ENCODE results near the gene DNAH6.
"Not testable (repeated sequence)": the region's sequence is repeated elsewhere in the genome, so short reads cannot be mapped to it uniquely, and the experiment has no call there.

The DNAH6 gene

GRCh38 chr2:84516234-84516986 is at the start of gene DNAH6:
Gene DNAH6, plus strand, starts transcription at chr2:84516498. Its CDS starts 1,329 bp downstream, at chr2:84517827.
- Histone ChIP-seq H3K36me3 (ENCODE audit: insufficient read depth, low read length) (no peaks in the 10 kb centered on the region), H3K79me2 (ENCODE audit: insufficient read depth, low read length) (no peaks in the 10 kb centered on the region), H3K27ac (ENCODE audit: low read depth, low read length, poor library complexity, severe bottlenecking) (no peak within 1 kb of the TSS), H3F3A (ENCODE audit: insufficient read depth, low read length) (no peaks in the 10 kb centered on the region), H4K20me1 (ENCODE audit: insufficient read depth, low read length) (no peaks in the 10 kb centered on the region), H2AFZ (ENCODE audit: low read length) (no peak within 1 kb of the TSS), H3K9me2 (ENCODE audit: low read depth, low read length) (no peaks in the 10 kb centered on the region), H3K27me3 (ENCODE audit: insufficient read depth, low read length) (no peaks in the 10 kb centered on the region), H3K4me1 (ENCODE audit: insufficient read depth, low read length, severe bottlenecking) (no peaks in the 10 kb centered on the region), H3K4me3 (ENCODE audit: low read depth, low read length, poor library complexity, severe bottlenecking) (no peak within 1 kb of the TSS), H3K9ac (ENCODE audit: low read length) (no peak within 1 kb of the TSS), H3K9me3 (ENCODE audit: low read length) (no peaks in the 10 kb centered on the region), H3K4me2 (ENCODE audit: low read length) (no peak within 1 kb of the TSS)
- TF ChIP-seq, protein P1, sequence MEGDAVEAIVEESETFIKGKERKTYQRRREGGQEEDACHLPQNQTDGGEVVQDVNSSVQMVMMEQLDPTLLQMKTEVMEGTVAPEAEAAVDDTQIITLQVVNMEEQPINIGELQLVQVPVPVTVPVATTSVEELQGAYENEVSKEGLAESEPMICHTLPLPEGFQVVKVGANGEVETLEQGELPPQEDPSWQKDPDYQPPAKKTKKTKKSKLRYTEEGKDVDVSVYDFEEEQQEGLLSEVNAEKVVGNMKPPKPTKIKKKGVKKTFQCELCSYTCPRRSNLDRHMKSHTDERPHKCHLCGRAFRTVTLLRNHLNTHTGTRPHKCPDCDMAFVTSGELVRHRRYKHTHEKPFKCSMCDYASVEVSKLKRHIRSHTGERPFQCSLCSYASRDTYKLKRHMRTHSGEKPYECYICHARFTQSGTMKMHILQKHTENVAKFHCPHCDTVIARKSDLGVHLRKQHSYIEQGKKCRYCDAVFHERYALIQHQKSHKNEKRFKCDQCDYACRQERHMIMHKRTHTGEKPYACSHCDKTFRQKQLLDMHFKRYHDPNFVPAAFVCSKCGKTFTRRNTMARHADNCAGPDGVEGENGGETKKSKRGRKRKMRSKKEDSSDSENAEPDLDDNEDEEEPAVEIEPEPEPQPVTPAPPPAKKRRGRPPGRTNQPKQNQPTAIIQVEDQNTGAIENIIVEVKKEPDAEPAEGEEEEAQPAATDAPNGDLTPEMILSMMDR (IDR thresholded peaks at IDR 0.05; ENCODE audit: low read length) = no peak
- no peak for TF ChIP-seq EZH2 (IDR thresholded peaks at IDR 0.05; ENCODE audit: borderline replicate concordance, low read length)

- Histone ChIP-seq H3K4me3 (ENCODE audit: low read depth, low read length, poor library complexity, severe bottlenecking) (no peak overlapping the region), H3K4me2 (ENCODE audit: low read length) (no peak overlapping the region), H3K9me3 (ENCODE audit: low read length) (peaks cover 9% of the 10 kb centered on the region), H3K27ac (ENCODE audit: low read depth, low read length, poor library complexity, severe bottlenecking) (no peak overlapping the region), H3K27me3 (ENCODE audit: insufficient read depth, low read length) (no peaks in the 10 kb centered on the region), H3K9me2 (ENCODE audit: low read depth, low read length) (no peaks in the 10 kb centered on the region), H4K20me1 (ENCODE audit: insufficient read depth, low read length) (no peaks in the 10 kb centered on the region), H3K36me3 (ENCODE audit: insufficient read depth, low read length) (no peaks in the 10 kb centered on the region; the same call in 1 of the 2 replicates), H3K79me2 (ENCODE audit: insufficient read depth, low read length) (no peaks in the 10 kb centered on the region), H3K9ac (ENCODE audit: low read length) (no peak overlapping the region), H3F3A (ENCODE audit: insufficient read depth, low read length) (no peaks in the 10 kb centered on the region), H3K4me1 (ENCODE audit: insufficient read depth, low read length, severe bottlenecking) (no peaks in the 10 kb centered on the region), H2AFZ (ENCODE audit: low read length) (no peak overlapping the region)
- TF ChIP-seq EZH2 (IDR thresholded peaks at IDR 0.05; ENCODE audit: borderline replicate concordance, low read length) = no peak
- TF ChIP-seq, protein P1 (IDR thresholded peaks at IDR 0.05; ENCODE audit: low read length) = no peak
Observed at GRCh38 chr2:84467389-84467788, 48.9 kb upstream of the DNAH6 start.

DNA sequence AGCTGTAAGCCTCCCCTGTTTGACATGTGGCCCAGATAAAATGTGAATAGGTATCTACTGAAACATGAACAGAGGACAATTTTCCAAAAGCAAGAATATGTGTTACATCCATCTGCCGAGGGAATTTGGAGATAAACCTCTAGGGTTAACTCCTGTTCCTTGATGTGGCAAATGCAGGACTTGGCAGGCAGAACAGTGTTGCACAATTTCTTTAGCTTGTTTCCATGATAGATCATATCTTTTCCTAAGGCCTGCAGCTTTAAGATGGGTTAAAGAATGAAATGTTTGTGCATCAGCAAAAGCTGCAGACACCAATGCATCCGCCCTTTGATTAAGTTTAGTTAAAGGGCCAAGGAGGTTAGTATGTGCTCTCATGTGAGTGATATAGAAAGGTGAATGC is 43.9 kb upstream of the DNAH6 start:
- H3K36me3 ChIP-seq (ENCODE audit: insufficient read depth, low read length); H3K4me2 ChIP-seq (ENCODE audit: low read length); H3F3A ChIP-seq (ENCODE audit: insufficient read depth, low read length); H3K9me2 ChIP-seq (ENCODE audit: low read depth, low read length); H3K4me3 ChIP-seq (ENCODE audit: low read depth, low read length, poor library complexity, severe bottlenecking); H3K27ac ChIP-seq (ENCODE audit: low read depth, low read length, poor library complexity, severe bottlenecking); H3K9me3 ChIP-seq (ENCODE audit: low read length); H4K20me1 ChIP-seq (ENCODE audit: insufficient read depth, low read length); H3K27me3 ChIP-seq (ENCODE audit: insufficient read depth, low read length); H3K9ac ChIP-seq (ENCODE audit: low read length); H2AFZ ChIP-seq (ENCODE audit: low read length); H3K79me2 ChIP-seq (ENCODE audit: insufficient read depth, low read length); H3K4me1 ChIP-seq (ENCODE audit: insufficient read depth, low read length, severe bottlenecking): not testable (repeated sequence)
